SK-N-SH (cell line): ENCODE results near the gene NAALADL2.

Source experiments
- EP300 ChIP-seq, 2 experiments: IDR thresholded peaks; 2 replicates each; pipeline versions ENCODE4 v1.4.0 to v1.6.1; 2012; ENCODE audit warnings: borderline replicate concordance in 1 of 2, low read depth in 1 of 2, low read length in 1 of 2
- JUND ChIP-seq: IDR thresholded peaks from 2 replicates; pipeline ENCODE4 v1.4.0; 2012
- POLR2AphosphoS5 ChIP-seq: IDR thresholded peaks from 2 replicates; pipeline ENCODE4 v1.6.1; 2012; ENCODE audit warnings: low read depth, low read length
- RCOR1 ChIP-seq: fragments of 150-350 bp; IDR thresholded peaks from 2 replicates; pipeline ENCODE4 v1.6.1; 2017; ENCODE audit warnings: antibody characterized with exemption, low read length
- REST ChIP-seq: IDR thresholded peaks from 2 replicates; pipeline ENCODE4 v1.6.1; 2012; ENCODE audit warnings: mild to moderate bottlenecking, low read depth, low read length, moderate library complexity
- TAF1 ChIP-seq: IDR thresholded peaks from 2 replicates; pipeline ENCODE4 v1.6.1; 2012; ENCODE audit warnings: low read depth, mild to moderate bottlenecking, low read length, moderate library complexity, borderline replicate concordance
- YY1 ChIP-seq: IDR thresholded peaks from 2 replicates; pipeline ENCODE4 v1.4.0; 2012; ENCODE audit warnings: low read depth, mild to moderate bottlenecking
- TF ChIP-seq, protein P1 (sequence below): fragments of 200-600 bp; sonication (generic); IDR thresholded peaks from 2 replicates; pipeline ENCODE4 v1.6.1; 2017; ENCODE audit warnings: antibody characterized with exemption, mild to moderate bottlenecking, moderate library complexity

- TF ChIP-seq POLR2AphosphoS5 (no peak), REST (no peak), RCOR1 (no peak), YY1 (no peak), EP300 (IDR thresholded peaks at IDR 0.05; ENCODE audit: borderline replicate concordance in 1 of 2, low read depth in 1 of 2, low read length in 1 of 2) (no peak), TAF1 (no peak), JUND (no peak)
- TF ChIP-seq, protein P1, sequence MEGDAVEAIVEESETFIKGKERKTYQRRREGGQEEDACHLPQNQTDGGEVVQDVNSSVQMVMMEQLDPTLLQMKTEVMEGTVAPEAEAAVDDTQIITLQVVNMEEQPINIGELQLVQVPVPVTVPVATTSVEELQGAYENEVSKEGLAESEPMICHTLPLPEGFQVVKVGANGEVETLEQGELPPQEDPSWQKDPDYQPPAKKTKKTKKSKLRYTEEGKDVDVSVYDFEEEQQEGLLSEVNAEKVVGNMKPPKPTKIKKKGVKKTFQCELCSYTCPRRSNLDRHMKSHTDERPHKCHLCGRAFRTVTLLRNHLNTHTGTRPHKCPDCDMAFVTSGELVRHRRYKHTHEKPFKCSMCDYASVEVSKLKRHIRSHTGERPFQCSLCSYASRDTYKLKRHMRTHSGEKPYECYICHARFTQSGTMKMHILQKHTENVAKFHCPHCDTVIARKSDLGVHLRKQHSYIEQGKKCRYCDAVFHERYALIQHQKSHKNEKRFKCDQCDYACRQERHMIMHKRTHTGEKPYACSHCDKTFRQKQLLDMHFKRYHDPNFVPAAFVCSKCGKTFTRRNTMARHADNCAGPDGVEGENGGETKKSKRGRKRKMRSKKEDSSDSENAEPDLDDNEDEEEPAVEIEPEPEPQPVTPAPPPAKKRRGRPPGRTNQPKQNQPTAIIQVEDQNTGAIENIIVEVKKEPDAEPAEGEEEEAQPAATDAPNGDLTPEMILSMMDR = no peak
Observed at GRCh38 chr3:175075269-175075668, 216.1 kb downstream of the NAALADL2 start.
